CD4-positive, CD25-positive, alpha-beta regulatory T cell (primary cell): Measurements from ENCODE around the gene SPRED2. TPM values are rescaled to one million over a fixed set of nuclear protein-coding genes. Genes with fewer than 3 reads are reported as not detected.

ENCODE experiments used
- ATAC-seq, 2 donors: fragments of 150-1000 bp; cut with Tn5 transposase; one replicate each; pipeline ENCODE4 v1.10.0; 2021; ENCODE audit warnings: low read depth in 2 of 2, moderate number of reproducible peaks in 2 of 2, moderate library complexity in 1 of 2
- DNase-seq, 3 donors: peaks; one replicate each; pipeline versions ENCODE4 v3.0.0 to v3.0.0-alpha.2; 2012 to 2022; ENCODE audit warnings: mixed read lengths in 1 of 3
- H3K27ac ChIP-seq: one replicate; pipeline ENCODE4 v1.7.0; 2013; ENCODE audit warnings: mild to moderate bottlenecking, low read length; ENCODE audit not compliant: insufficient read depth, poor library complexity, severe bottlenecking
- H3K27me3 ChIP-seq: one replicate; pipeline ENCODE4 v1.7.0; 2013; ENCODE audit warnings: low read length; ENCODE audit not compliant: control insufficient read depth, insufficient read depth
- H3K36me3 ChIP-seq: one replicate; pipeline ENCODE4 v1.7.0; 2013; ENCODE audit warnings: mild to moderate bottlenecking, low read length, moderate library complexity; ENCODE audit not compliant: control insufficient read depth, insufficient read depth
- H3K4me1 ChIP-seq: 2 replicates; pipeline ENCODE4 v1.7.0; 2013; ENCODE audit warnings: mild to moderate bottlenecking, low read length; ENCODE audit not compliant: insufficient read depth, control insufficient read depth, poor library complexity, severe bottlenecking
- H3K4me3 ChIP-seq: one replicate; pipeline ENCODE4 v1.7.0; 2013; ENCODE audit warnings: low read depth, mild to moderate bottlenecking, low read length, moderate library complexity
- H3K9me3 ChIP-seq, 2 experiments: 1 replicate in 1 of 2; 2 replicates in 1 of 2; pipeline ENCODE4 v1.7.0; 2013; ENCODE audit warnings: low read length in 2 of 2, mild to moderate bottlenecking in 1 of 2, moderate library complexity in 1 of 2; ENCODE audit not compliant: control insufficient read depth in 2 of 2
- H3K27ac Mint-ChIP-seq, 3 donors: one replicate each; pipeline ENCODE4 v1.8.0; 2020 to 2022; ENCODE audit warnings: mild to moderate bottlenecking in 3 of 3, mixed read lengths in 3 of 3, moderate library complexity in 2 of 3
- H3K27me3 Mint-ChIP-seq: one replicate; pipeline ENCODE4 v1.8.0; 2022; ENCODE audit warnings: mild to moderate bottlenecking, mixed read lengths
- H3K36me3 Mint-ChIP-seq: one replicate; pipeline ENCODE4 v1.8.0; 2020; ENCODE audit warnings: mixed read lengths
- H3K4me1 Mint-ChIP-seq, 4 donors: one replicate each; pipeline ENCODE4 v1.8.0; 2020 to 2022; ENCODE audit warnings: mixed read lengths in 4 of 4, mild to moderate bottlenecking in 1 of 4
- H3K4me3 Mint-ChIP-seq, 4 donors: one replicate each; pipeline ENCODE4 v1.8.0; 2020 to 2022; ENCODE audit warnings: mild to moderate bottlenecking in 4 of 4, mixed read lengths in 4 of 4, moderate library complexity in 3 of 4
- H3K9me3 Mint-ChIP-seq, 7 donors: one replicate each; pipeline ENCODE4 v1.8.0; 2020 to 2022; ENCODE audit warnings: mixed read lengths in 7 of 7, mild to moderate bottlenecking in 3 of 7, moderate library complexity in 2 of 7
- polyA plus RNA-seq, 4 donors: library from polyadenylated mRNA; unstranded; fragments of 300-500 nt; fragmentation: Illumina TruSeq; gene quantifications; one replicate each; pipeline ENCODE4 v1.2.3, GENCODE V29; 2021
- total RNA-seq: library from RNA; stranded (reverse); gene quantifications from one replicate; pipeline ENCODE4 v1.2.3, GENCODE V29; 2022

The SPRED2 gene
- total and polyA plus RNA-seq, 5 donors from 2014 or later, result 0.23 to 6.3 (median 1.1) TPM

- H3K27me3 ChIP-seq, result no peaks in the 10 kb centered on the region
- H3K4me1 Mint-ChIP-seq, result peaks cover 0 to 3% (median 0%) of the 10 kb centered on the region in 4 donors
- no peaks in the 10 kb centered on the region for H3K4me1 ChIP-seq
Measured at GRCh38 chr2:65311596-65311995, 120.8 kb downstream of the SPRED2 start.

DNA sequence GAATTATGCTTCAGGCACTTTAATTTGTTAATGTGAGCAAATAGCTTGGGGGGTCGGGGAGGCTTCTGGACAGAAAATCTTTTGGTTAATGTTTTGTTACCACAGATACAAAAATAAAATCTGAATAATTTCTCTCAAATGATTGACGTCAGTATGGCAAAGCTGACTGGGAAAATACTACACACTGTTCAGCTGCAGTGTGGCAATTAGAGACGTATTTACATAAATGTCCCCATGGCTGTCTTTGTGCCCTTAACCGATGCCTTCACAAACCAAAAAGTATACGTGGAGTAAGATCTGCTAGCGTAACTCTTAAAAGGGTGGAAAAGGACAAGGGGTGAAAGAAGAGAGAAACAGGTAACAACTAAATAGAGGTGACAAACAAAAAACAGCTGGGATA is 121.3 kb downstream of the SPRED2 start:
- Mint-ChIP-seq H3K36me3 (peaks cover 12% of the 10 kb centered on the region), H3K4me3 (no peak overlapping the region), H3K9me3 (no peaks in the 10 kb centered on the region), H3K4me1 (peaks cover 0 to 3% (median 0%) of the 10 kb centered on the region in 4 donors), H3K27me3 (no peaks in the 10 kb centered on the region), H3K27ac (no peak overlapping the region)
- Histone ChIP-seq H3K27ac (no peak overlapping the region), H3K27me3 (no peaks in the 10 kb centered on the region), H3K36me3 (no peaks in the 10 kb centered on the region), H3K9me3 (no peaks in the 10 kb centered on the region), H3K4me1 (no peaks in the 10 kb centered on the region), H3K4me3 (no peak overlapping the region)
- no peak for ATAC-seq
- no peak for DNase-seq

More at GRCh38 chr2:65311596-65311995, 120.8 kb downstream of the SPRED2 start:
- ATAC-seq, result no peak
- Histone ChIP-seq H3K4me3 (no peak overlapping the region), H3K36me3 (no peaks in the 10 kb centered on the region), H3K27ac (no peak overlapping the region), H3K9me3 (no peaks in the 10 kb centered on the region)
- no peak overlapping the region for H3K4me3 Mint-ChIP-seq
- H3K9me3 Mint-ChIP-seq, result no peaks in the 10 kb centered on the region
- no peak for DNase-seq
- H3K36me3 Mint-ChIP-seq, result peaks cover 12% of the 10 kb centered on the region
- peak overlapping the region in 1 of 3 donors; percentile 16 for H3K27ac Mint-ChIP-seq
- H3K27me3 Mint-ChIP-seq, result no peaks in the 10 kb centered on the region

- Mint-ChIP-seq H3K4me1 (peaks cover 0 to 3% (median 0%) of the 10 kb centered on the region in 4 donors), H3K36me3 (peaks cover 12% of the 10 kb centered on the region), H3K4me3 (no peak overlapping the region), H3K27me3 (no peaks in the 10 kb centered on the region), H3K9me3 (no peaks in the 10 kb centered on the region), H3K27ac (peak overlapping the region in 1 of 3 donors; percentile 11)
- no peak overlapping the region for H3K4me3 ChIP-seq
- no peak overlapping the region for H3K27ac ChIP-seq
- no peaks in the 10 kb centered on the region for H3K9me3 ChIP-seq
- ATAC-seq (no peak), DNase-seq (no peak)
- H3K4me1 ChIP-seq, result no peaks in the 10 kb centered on the region
- no peaks in the 10 kb centered on the region for H3K27me3 ChIP-seq
- no peaks in the 10 kb centered on the region for H3K36me3 ChIP-seq
Measured at GRCh38 chr2:65309699-65310098, 122.7 kb downstream of the SPRED2 start.

- no peak for DNase-seq
- no peak overlapping the region for H3K27ac ChIP-seq
Measured at GRCh38 chr2:65305934-65306333, 126.5 kb downstream of the SPRED2 start.

GRCh38 chr2:65300761-65301711 is 131.4 kb downstream of the SPRED2 start:
- peak overlapping the region; percentile 79 to 88 (median 85) for H3K4me3 Mint-ChIP-seq
- Histone ChIP-seq H3K36me3 (no peaks in the 10 kb centered on the region), H3K4me3 (peak overlapping the region; percentile 72), H3K27me3 (no peaks in the 10 kb centered on the region), H3K4me1 (peaks cover 27% of the 10 kb centered on the region), H3K27ac (peak overlapping the region; percentile 47), H3K9me3 (no peaks in the 10 kb centered on the region)
- peaks cover 22 to 39% (median 30%) of the 10 kb centered on the region in 4 donors for H3K4me1 Mint-ChIP-seq
- ATAC-seq (peak; percentile 92 to 93), DNase-seq (peak; percentile 17 to 89 (median 70))
- peaks cover 5% of the 10 kb centered on the region for H3K27me3 Mint-ChIP-seq
- no peaks in the 10 kb centered on the region for H3K9me3 Mint-ChIP-seq
- H3K36me3 Mint-ChIP-seq, result no peaks in the 10 kb centered on the region
- H3K27ac Mint-ChIP-seq, result peak overlapping the region; percentile 93 to 95 (median 94)

More at GRCh38 chr2:65305934-65306333, 126.5 kb downstream of the SPRED2 start:
- peaks cover 15% of the 10 kb centered on the region for H3K4me1 ChIP-seq
- Mint-ChIP-seq H3K9me3 (no peaks in the 10 kb centered on the region), H3K4me3 (no peak overlapping the region), H3K4me1 (peaks cover 17 to 19% (median 19%) of the 10 kb centered on the region in 4 donors), H3K36me3 (peaks cover 6% of the 10 kb centered on the region), H3K27me3 (no peaks in the 10 kb centered on the region), H3K27ac (no peak overlapping the region)
- H3K27me3 ChIP-seq, result no peaks in the 10 kb centered on the region
- H3K9me3 ChIP-seq, result no peaks in the 10 kb centered on the region
- ATAC-seq, result no peak
- H3K4me3 ChIP-seq, result no peak overlapping the region
- H3K36me3 ChIP-seq, result no peaks in the 10 kb centered on the region

DNA sequence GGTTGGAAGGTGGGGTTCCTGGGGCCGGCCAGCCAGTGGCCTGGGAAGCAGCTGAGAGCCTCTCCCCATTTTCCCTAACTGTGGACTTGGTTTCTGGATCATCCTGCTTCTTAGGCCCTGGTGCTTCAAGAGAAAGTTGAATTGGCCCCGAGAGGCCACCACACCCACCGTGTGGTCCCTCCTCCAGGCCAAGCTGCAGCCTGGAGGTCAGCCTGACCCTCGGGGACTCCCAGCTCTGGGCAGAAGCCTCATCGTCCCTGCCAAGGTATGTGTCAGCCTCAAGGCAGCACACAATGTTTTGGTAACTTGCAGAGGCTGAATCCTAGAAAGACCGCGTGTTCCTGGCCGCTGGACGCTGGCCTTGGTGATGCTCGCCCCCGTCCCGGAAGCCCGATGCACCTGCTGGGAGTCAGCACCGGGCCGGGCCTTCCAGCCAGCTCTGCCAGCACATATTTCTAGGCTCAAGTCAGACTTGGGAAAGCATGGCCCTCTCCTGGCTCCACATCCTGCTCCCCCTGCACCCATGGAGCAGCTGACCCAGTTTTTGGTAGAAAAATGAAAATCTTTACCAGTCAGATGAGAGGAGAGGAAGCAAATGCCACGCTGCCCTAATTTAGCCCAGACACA is 132.2 kb downstream of the SPRED2 start:
- peaks cover 22 to 39% (median 30%) of the 10 kb centered on the region in 4 donors for H3K4me1 Mint-ChIP-seq
- peaks cover 27% of the 10 kb centered on the region for H3K4me1 ChIP-seq

DNA sequence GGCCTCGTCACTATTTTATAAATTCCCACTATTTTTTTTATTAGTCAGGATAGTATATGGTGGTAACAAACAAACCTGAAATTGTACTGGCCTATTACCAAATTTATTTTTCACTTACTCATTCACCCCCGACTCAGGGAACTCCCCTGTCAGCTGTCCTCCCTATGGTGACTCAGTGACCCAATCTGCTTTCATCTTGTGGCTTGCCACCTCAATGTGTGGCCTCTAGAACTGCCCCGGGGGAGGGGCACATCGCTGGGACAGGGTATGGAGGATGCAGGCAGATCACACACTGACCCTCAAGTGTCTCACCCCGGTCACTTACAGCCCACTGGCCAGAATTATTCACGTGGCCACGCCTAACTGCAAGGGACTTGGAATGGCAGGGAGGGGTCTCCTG is 133.2 kb downstream of the SPRED2 start:
- Mint-ChIP-seq H3K4me1 (peaks cover 22 to 39% (median 30%) of the 10 kb centered on the region in 4 donors), H3K36me3 (no peaks in the 10 kb centered on the region), H3K4me3 (peak overlapping the region in 1 of 4 donors; percentile 12), H3K27me3 (peaks cover 5% of the 10 kb centered on the region), H3K27ac (no peak overlapping the region), H3K9me3 (no peaks in the 10 kb centered on the region)
- Histone ChIP-seq H3K36me3 (no peaks in the 10 kb centered on the region), H3K4me1 (peaks cover 27% of the 10 kb centered on the region), H3K27ac (no peak overlapping the region), H3K27me3 (no peaks in the 10 kb centered on the region), H3K9me3 (no peaks in the 10 kb centered on the region), H3K4me3 (no peak overlapping the region)
- no peak for ATAC-seq
- peak in 1 of 3 donors; percentile 29 for DNase-seq

More for the DNA sequence above, 132.2 kb downstream of the SPRED2 start:
- Histone ChIP-seq H3K9me3 (no peaks in the 10 kb centered on the region), H3K27ac (no peak overlapping the region), H3K36me3 (no peaks in the 10 kb centered on the region), H3K4me3 (peak overlapping the region; percentile 72), H3K27me3 (no peaks in the 10 kb centered on the region)
- Mint-ChIP-seq H3K4me3 (peak overlapping the region in 3 of 4 donors; percentile 79 to 88 (median 85)), H3K27me3 (peaks cover 5% of the 10 kb centered on the region), H3K27ac (peak overlapping the region in 2 of 3 donors; percentile 93 to 95), H3K9me3 (no peaks in the 10 kb centered on the region), H3K36me3 (no peaks in the 10 kb centered on the region)
- DNase-seq (no peak), ATAC-seq (no peak)
